ENCODE measurements around the gene BRD2. TPM values are rescaled to one million over a fixed set of nuclear protein-coding genes. Genes with fewer than 3 reads are reported as not detected.

BRD2 gene
- total RNA-seq, 1 experiment from 2014 or later = 171 TPM

DNA sequence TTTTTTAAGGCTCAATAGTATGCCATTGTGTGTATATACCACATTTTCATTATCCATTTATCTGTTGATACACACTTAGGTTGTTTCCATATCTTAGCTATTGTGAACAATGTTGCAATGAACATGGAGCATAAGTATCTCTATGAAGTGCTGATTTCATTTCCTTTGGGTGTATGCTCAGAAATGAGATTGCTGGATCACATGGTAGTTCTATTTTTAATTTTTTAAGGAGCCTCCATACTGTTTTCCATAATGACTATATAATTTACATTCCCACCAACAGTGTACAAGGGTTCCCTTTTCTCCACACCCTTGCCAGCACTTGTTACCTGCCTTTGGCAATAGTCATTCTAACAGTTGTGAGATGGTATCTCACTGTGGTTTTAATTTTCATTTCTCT is 56.1 kb downstream of the BRD2 start:
- H3F3A ChIP-seq (ENCODE audit: low read length, unreplicated experiment) = no peaks in the 10 kb centered on the region
- H3K27ac ChIP-seq (ENCODE audit: low read length) = no peak overlapping the region
- no peak overlapping the region for H3K4me3 ChIP-seq (ENCODE audit: low read length)
- TF ChIP-seq EZH2phosphoT487 (IDR thresholded peaks at IDR 0.05; ENCODE audit: borderline replicate concordance, low read length) (no peak), EZH2 (IDR thresholded peaks at IDR 0.05; ENCODE audit: low read length, unreplicated experiment) (no peak)
- TF ChIP-seq, protein P1, sequence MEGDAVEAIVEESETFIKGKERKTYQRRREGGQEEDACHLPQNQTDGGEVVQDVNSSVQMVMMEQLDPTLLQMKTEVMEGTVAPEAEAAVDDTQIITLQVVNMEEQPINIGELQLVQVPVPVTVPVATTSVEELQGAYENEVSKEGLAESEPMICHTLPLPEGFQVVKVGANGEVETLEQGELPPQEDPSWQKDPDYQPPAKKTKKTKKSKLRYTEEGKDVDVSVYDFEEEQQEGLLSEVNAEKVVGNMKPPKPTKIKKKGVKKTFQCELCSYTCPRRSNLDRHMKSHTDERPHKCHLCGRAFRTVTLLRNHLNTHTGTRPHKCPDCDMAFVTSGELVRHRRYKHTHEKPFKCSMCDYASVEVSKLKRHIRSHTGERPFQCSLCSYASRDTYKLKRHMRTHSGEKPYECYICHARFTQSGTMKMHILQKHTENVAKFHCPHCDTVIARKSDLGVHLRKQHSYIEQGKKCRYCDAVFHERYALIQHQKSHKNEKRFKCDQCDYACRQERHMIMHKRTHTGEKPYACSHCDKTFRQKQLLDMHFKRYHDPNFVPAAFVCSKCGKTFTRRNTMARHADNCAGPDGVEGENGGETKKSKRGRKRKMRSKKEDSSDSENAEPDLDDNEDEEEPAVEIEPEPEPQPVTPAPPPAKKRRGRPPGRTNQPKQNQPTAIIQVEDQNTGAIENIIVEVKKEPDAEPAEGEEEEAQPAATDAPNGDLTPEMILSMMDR (conservative IDR thresholded peaks at IDR 0.05; ENCODE audit: low read depth, low read length) = no peak
- H3K9me2 ChIP-seq (replicated peaks; ENCODE audit: low read length) = no peaks in the 10 kb centered on the region
- ATAC-seq = no peak
- intact Hi-C loops (cut with micrococcal nuclease) = no loop called here
- ChIA-PET POLR2A (ENCODE audit: unreplicated experiment) (no interaction called here), CTCF (no interaction called here)
- DNase-seq = no peak
- no TSS peak for BruUV-seq (replicated peaks)
- no peaks in the 10 kb centered on the region for H3K79me2 ChIP-seq (ENCODE audit: low read length)
- H3K27me3 ChIP-seq (ENCODE audit: low read length) = peaks cover 60% of the 10 kb centered on the region
- H3K4me2 ChIP-seq (ENCODE audit: low read length) = no peak overlapping the region
- H4K20me1 ChIP-seq (ENCODE audit: low read length) = no peaks in the 10 kb centered on the region
- no peaks in the 10 kb centered on the region for H3K9me3 ChIP-seq (ENCODE audit: low read length)
- H2AFZ ChIP-seq (ENCODE audit: low read length) = no peak overlapping the region
- no peaks in the 10 kb centered on the region for H3K36me3 ChIP-seq (ENCODE audit: low read depth, low read length)
- H3K4me1 ChIP-seq (ENCODE audit: insufficient read depth, low read length) = no peaks in the 10 kb centered on the region
- H3K9ac ChIP-seq (ENCODE audit: low read length) = no peak overlapping the region

DNA sequence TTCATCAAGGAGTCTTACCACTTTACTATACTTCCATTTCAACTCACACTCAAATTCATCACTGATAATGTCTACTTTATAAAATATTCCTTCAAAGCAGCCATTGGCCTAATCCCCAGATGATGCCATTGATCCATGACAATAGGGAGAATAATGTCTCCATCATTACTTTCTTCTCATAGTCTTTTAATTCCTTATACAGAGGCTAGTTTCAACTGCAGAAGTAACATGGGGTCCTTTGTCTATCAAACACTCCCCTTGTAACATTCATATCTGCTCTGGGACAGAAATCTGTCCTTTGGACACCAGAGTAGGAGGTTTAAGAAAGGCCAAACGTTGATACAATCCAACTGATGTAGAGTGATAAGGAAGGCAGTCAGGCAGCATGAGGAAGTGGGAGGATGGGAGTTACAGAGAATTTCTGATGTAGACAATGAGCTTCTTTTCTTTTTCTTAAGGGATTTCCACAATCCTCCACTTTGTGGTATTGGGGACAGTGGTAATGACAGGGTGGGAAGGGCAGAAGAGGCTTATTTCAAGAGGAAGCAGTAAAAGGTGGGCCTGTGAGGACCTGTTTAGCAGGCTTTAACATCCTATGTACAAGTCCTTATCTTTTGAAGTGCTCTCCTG is 59.9 kb downstream of the BRD2 start:
- intact Hi-C loops (cut with micrococcal nuclease) = no loop called here
- H3K4me1 ChIP-seq (ENCODE audit: insufficient read depth, low read length) = no peaks in the 10 kb centered on the region
- DNase-seq (no peak), ATAC-seq (no peak)
- no peak overlapping the region for H3K27ac ChIP-seq (ENCODE audit: low read length)
- BruUV-seq (replicated peaks) = no TSS peak
- H3K36me3 ChIP-seq (ENCODE audit: low read depth, low read length) = no peaks in the 10 kb centered on the region
- no peaks in the 10 kb centered on the region for H3F3A ChIP-seq (ENCODE audit: low read length, unreplicated experiment)
- H3K9me2 ChIP-seq (replicated peaks; ENCODE audit: low read length) = no peaks in the 10 kb centered on the region
- H3K9me3 ChIP-seq (ENCODE audit: low read length) = no peaks in the 10 kb centered on the region
- H4K20me1 ChIP-seq (ENCODE audit: low read length) = no peaks in the 10 kb centered on the region
- peaks cover 62% of the 10 kb centered on the region for H3K27me3 ChIP-seq (ENCODE audit: low read length)
- no peak overlapping the region for H3K4me3 ChIP-seq (ENCODE audit: low read length)
- ChIA-PET POLR2A (ENCODE audit: unreplicated experiment) (no interaction called here), CTCF (no interaction called here)
- H2AFZ ChIP-seq (ENCODE audit: low read length) = no peak overlapping the region
- no peaks in the 10 kb centered on the region for H3K79me2 ChIP-seq (ENCODE audit: low read length)
- H3K4me2 ChIP-seq (ENCODE audit: low read length) = no peak overlapping the region
- H3K9ac ChIP-seq (ENCODE audit: low read length) = no peak overlapping the region
- TF ChIP-seq, protein P1 (conservative IDR thresholded peaks at IDR 0.05; ENCODE audit: low read depth, low read length) = no peak

DNA sequence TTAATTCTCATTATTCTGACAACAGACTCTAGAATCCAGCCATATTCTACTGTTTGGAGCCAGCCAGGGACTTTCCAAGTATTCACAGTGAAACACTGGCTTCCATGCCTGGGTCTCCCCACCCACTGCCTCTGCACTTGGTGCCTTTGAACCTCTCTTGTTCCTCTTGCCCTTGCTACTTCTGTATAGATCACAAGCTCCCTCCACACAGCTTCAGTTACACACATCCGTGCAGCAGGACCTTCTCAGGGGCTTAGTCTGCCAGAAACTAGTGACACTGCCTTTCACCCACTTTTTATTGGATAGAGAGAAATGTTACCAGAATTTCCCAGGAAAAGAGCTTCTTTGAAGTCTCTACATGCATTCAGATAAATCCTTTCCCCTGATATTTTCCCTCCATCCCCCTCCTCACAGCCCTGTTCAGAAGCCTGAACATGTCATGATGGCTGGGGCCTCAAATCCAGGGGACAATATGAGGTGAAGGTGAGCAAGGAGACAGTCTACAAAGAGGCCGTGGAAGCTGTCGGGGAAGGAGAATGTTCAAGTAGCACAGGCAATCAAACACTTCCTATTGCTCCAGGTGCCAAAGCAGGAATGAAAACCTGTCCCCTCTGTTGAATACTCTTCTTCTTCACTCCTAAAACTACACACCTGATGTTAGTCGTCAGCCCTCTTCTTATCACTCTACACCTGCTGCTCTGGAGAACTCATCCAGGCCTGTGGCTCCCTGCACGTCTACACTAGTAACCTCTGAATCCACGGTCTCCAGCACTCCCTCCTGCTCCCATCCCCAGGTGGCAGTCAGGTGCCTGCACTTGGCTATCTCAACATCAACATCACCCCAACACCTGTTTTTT is 61.2 kb downstream of the BRD2 start:
- no peak for TF ChIP-seq EZH2 (IDR thresholded peaks at IDR 0.05; ENCODE audit: low read length, unreplicated experiment)
- TF ChIP-seq, protein P1 (conservative IDR thresholded peaks at IDR 0.05; ENCODE audit: low read depth, low read length) = no peak
- no peak for TF ChIP-seq EZH2phosphoT487 (IDR thresholded peaks at IDR 0.05; ENCODE audit: borderline replicate concordance, low read length)
- H3K27ac ChIP-seq (ENCODE audit: low read length) = no peak overlapping the region
- no peak for DNase-seq
- no peak overlapping the region for H3K4me3 ChIP-seq (ENCODE audit: low read length)
- no peak overlapping the region for H3K9ac ChIP-seq (ENCODE audit: low read length)
- no peaks in the 10 kb centered on the region for H4K20me1 ChIP-seq (ENCODE audit: low read length)
- intact Hi-C loops (cut with micrococcal nuclease) = no loop called here
- no peaks in the 10 kb centered on the region for H3K9me3 ChIP-seq (ENCODE audit: low read length)
- no peaks in the 10 kb centered on the region for H3K9me2 ChIP-seq (replicated peaks; ENCODE audit: low read length)
- POLR2A ChIA-PET (ENCODE audit: unreplicated experiment) = no interaction called here
- no peaks in the 10 kb centered on the region for H3K79me2 ChIP-seq (ENCODE audit: low read length)
- BruUV-seq (replicated peaks) = no TSS peak
- CTCF ChIA-PET = no interaction called here
- ATAC-seq = no peak
- H3K36me3 ChIP-seq (ENCODE audit: low read depth, low read length) = no peaks in the 10 kb centered on the region
- H3K4me2 ChIP-seq (ENCODE audit: low read length) = no peak overlapping the region
- no peak overlapping the region for H2AFZ ChIP-seq (ENCODE audit: low read length)
- H3K27me3 ChIP-seq (ENCODE audit: low read length) = peaks cover 74% of the 10 kb centered on the region
- no peaks in the 10 kb centered on the region for H3K4me1 ChIP-seq (ENCODE audit: insufficient read depth, low read length)
- no peaks in the 10 kb centered on the region for H3F3A ChIP-seq (ENCODE audit: low read length, unreplicated experiment)
